Effector memory CD4-positive, alpha-beta T cell (primary cell): Measurements from ENCODE around the gene MARCHF9.
"Not testable (repeated sequence)": the region's sequence is repeated elsewhere in the genome, so short reads cannot be mapped to it uniquely, and the experiment has no call there.

Source experiments
- DNase-seq, 3 donors: peaks; one replicate each; pipeline ENCODE4 v3.0.0-alpha.2; 2020
- H3K27ac ChIP-seq: 2 replicates; pipeline ENCODE4 v1.7.0; 2013; ENCODE audit warnings: mild to moderate bottlenecking, low read length, moderate library complexity; ENCODE audit not compliant: insufficient read depth, poor library complexity, severe bottlenecking
- H3K27me3 ChIP-seq: replicated peaks from 2 replicates; pipeline ENCODE4 v1.7.0; 2013; ENCODE audit warnings: mild to moderate bottlenecking, low read length; ENCODE audit not compliant: insufficient read depth, control insufficient read depth, poor library complexity, severe bottlenecking
- H3K36me3 ChIP-seq: 2 replicates; pipeline ENCODE4 v1.7.0; 2013; ENCODE audit warnings: mild to moderate bottlenecking, low read length, moderate library complexity; ENCODE audit not compliant: control insufficient read depth, insufficient read depth
- H3K4me1 ChIP-seq: 2 replicates; pipeline ENCODE4 v1.7.0; 2013; ENCODE audit warnings: low read length, mild to moderate bottlenecking; ENCODE audit not compliant: control insufficient read depth, insufficient read depth, poor library complexity, severe bottlenecking
- H3K4me3 ChIP-seq: 2 replicates; pipeline ENCODE4 v1.7.0; 2013; ENCODE audit warnings: low read length, low read depth, mild to moderate bottlenecking; ENCODE audit not compliant: insufficient read depth, poor library complexity, severe bottlenecking
- H3K9me3 ChIP-seq: 2 replicates; pipeline ENCODE4 v1.7.0; 2013; ENCODE audit warnings: mild to moderate bottlenecking, low read length, moderate library complexity; ENCODE audit not compliant: control insufficient read depth

The MARCHF9 gene

DNA sequence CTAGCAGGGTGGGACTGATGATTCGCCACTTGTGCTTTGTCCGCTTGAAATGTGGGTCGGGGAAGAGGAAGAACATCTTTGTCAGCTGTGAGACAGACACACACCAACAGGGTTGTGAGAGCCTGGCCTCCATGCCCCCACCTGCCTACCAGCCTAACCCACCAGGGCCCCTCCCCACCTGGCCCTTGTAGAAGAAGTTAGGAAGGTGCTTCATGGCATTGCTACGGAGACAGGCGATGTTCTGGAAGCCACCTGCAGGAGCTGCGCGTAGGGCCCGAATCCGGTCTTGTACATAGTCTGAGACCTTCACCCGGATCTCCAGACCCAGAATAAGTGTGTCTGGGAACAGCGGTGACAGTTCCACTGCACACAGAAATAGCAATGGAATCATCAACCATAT lies 14.7 kb downstream of the MARCHF9 start:
- Histone ChIP-seq H3K36me3 (peaks cover 3% of the 10 kb centered on the region), H3K4me1 (peaks cover 27% of the 10 kb centered on the region)

DNA sequence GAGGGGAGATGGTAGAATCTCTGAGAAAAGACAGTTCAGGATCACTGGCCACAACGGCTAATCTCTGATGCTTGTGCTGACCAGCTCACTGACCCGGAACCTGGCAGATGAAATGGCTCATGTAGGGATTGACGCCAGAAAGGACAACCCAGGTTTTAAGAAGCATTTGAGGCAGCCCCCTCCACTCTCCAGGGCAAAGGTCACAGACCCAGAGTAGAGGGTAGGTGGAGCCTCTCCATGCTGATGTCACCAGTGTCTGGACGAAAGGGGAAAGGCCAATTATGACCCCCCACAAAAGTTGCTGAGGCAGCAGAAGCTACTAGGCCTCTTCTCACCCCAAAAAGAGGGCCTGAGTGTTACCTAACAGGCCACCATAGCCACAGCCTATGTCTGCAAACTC lies 15.8 kb downstream of the MARCHF9 start:
- Histone ChIP-seq H3K4me1 (peaks cover 16% of the 10 kb centered on the region), H3K4me3 (no peak overlapping the region), H3K27me3 (peaks cover 10% of the 10 kb centered on the region), H3K36me3 (peaks cover 3% of the 10 kb centered on the region), H3K9me3 (no peaks in the 10 kb centered on the region), H3K27ac (peak overlapping the region; percentile 76)
- no peak for DNase-seq

More for the DNA sequence above, 14.7 kb downstream of the MARCHF9 start:
- DNase-seq, result no peak
- Histone ChIP-seq H3K9me3 (no peaks in the 10 kb centered on the region), H3K27me3 (peaks cover 14% of the 10 kb centered on the region), H3K4me3 (no peak overlapping the region), H3K27ac (no peak overlapping the region)

DNA sequence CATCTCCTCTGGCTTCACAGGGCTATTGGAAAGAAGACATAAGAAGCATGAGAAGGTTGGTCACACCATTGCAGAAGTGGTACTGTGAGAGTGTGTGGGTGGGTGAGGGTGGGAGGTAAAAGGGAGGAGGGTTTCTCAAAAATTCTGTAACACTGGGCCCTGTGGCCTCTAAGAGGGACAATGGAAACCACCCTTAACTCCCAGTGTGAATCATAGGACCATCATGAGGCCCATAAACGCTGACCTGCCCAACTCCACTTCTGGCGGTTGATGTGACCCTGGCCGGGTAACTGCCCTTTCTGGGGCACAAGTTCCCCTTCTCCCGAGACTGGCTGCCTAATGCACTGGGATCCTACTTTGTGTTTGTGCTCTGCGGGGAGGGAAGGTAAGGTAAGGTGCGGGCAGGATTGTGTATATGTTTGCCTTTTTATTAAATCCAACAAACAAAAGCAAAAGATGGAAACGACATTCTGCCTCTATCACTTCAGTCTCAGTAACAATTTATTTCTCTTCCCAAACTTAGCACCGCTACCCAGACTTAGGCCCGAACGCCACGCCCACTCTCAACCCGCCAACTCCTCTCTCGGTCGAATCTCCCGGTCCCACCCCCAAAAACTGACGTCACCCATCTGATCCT lies 16.5 kb downstream of the MARCHF9 start:
- DNase-seq, result peak; percentile 66 to 78 (median 74)
- peaks cover 6% of the 10 kb centered on the region for H3K27me3 ChIP-seq
- no peaks in the 10 kb centered on the region for H3K9me3 ChIP-seq
- peaks cover 10% of the 10 kb centered on the region for H3K4me1 ChIP-seq
- H3K4me3 ChIP-seq, result peak overlapping the region; percentile 75
- peak overlapping the region; percentile 76 for H3K27ac ChIP-seq
- H3K36me3 ChIP-seq, result peaks cover 3% of the 10 kb centered on the region

DNA sequence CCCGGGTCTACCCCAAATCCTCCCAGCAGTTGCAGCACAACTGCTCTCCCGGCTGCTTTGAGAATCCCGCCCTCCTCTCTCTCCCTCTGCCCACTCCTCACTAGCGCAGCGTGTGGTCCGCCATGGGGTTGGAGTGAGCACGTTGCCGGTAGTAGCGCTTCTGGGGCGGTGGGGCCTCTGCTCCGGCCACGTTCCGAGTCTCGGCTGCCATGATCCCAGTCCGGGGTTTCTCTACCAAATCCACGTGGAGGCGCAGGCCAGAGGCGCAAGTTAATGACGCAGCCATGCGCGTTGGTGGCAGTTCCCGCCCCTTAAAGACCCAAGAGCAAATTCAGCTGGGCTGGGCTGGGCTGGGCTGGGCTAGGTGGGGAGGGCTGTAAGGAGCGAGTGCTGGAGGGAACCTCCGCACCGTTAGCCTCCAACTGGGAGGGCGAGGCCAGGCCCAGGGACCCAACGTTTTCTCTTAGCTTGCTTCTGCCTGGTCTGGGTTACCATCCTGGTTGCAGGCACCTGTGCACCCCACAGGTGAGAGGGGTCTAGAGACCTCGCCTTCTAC lies 17.0 kb downstream of the MARCHF9 start, which contains the start of gene METTL1:
Gene METTL1, minus strand, starts transcription at position 233 of the 556 bp plus-strand sequence. Its CDS starts 22 bp downstream, at position 211.
- Histone ChIP-seq H3K27me3 (peaks cover 1% of the 10 kb centered on the region), H3K9me3 (no peaks in the 10 kb centered on the region), H3K4me1 (peaks cover 4% of the 10 kb centered on the region), H3K36me3 (peaks cover 3% of the 10 kb centered on the region), H3K4me3 (peak within 1 kb of the TSS; percentile 75), H3K27ac (peak within 1 kb of the TSS; percentile 76)
- peak; percentile 76 to 88 (median 86) for DNase-seq

DNA sequence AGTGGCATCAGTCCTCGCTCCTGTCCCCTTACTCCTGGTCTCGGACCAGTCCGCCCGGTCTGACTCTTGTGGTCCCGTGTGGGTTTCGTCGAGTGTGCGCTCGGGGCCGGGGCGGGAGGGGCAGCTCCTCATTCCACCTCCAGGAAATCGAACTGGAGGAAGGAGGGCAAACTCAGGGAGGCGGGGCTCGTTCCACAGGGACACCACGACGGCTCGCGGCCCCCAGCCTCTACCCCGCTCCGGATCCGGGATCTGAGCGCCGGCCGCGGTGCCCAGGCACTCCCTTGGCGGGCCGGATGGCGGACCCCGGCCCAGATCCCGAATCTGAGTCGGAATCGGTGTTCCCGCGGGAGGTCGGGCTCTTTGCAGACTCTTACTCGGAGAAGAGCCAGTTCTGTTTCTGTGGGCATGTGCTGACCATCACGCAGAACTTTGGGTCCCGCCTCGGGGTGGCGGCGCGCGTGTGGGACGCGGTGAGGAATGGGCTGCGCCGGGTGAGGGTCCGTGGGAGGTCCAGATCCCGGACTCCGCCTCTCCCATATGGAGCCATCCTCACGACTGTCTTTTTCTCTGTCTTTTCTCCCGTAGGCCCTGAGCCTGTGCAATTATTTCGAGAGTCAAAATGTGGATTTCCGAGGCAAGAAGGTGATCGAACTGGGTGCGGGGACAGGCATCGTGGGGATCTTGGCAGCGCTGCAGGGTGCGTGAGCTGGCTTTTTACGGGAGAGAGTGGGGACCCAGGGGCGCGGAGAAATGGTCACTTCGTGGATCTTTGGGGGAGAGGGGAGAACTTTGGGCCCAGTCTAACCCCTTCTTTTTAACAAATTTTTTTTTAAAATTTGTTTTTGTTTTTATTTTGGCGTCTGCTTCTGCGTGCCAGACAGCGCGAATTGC lies 17.8 kb downstream of the MARCHF9 start, which contains the start of gene EEF1AKMT3:
Gene EEF1AKMT3, plus strand, starts transcription at position 186 of the 894 bp plus-strand sequence. Its CDS starts 111 bp downstream, at position 297.
- peaks cover 3% of the 10 kb centered on the region for H3K36me3 ChIP-seq
- H3K4me1 ChIP-seq, result peaks cover 2% of the 10 kb centered on the region
- no peak for DNase-seq
- peak within 1 kb of the TSS; percentile 75 for H3K4me3 ChIP-seq
- H3K27ac ChIP-seq, result peak within 1 kb of the TSS; percentile 76
- H3K9me3 ChIP-seq, result no peaks in the 10 kb centered on the region
- no peaks in the 10 kb centered on the region for H3K27me3 ChIP-seq

DNA sequence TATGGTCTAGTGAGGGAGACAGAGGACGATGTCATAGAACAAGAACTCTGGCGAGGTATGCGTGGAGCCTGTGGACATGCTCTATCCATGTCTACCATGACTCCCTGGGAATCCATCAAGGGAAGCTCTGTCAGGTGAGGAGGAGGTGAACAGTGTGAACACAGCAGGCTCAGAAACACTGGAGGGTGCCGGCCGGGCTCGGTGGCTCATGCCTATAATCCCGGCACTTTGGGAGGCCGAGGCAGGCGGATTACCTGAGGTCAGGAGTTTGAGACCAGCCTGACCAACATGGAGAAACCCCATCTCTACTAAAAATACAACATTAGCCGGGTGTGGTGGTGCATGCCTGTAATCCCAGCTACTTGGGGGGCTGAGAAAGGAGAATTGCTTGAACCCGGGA lies 19.7 kb downstream of the MARCHF9 start:
- not testable (repeated sequence) for H3K4me1 ChIP-seq, H3K36me3 ChIP-seq, H3K9me3 ChIP-seq, H3K27me3 ChIP-seq, H3K4me3 ChIP-seq, H3K27ac ChIP-seq, DNase-seq

DNA sequence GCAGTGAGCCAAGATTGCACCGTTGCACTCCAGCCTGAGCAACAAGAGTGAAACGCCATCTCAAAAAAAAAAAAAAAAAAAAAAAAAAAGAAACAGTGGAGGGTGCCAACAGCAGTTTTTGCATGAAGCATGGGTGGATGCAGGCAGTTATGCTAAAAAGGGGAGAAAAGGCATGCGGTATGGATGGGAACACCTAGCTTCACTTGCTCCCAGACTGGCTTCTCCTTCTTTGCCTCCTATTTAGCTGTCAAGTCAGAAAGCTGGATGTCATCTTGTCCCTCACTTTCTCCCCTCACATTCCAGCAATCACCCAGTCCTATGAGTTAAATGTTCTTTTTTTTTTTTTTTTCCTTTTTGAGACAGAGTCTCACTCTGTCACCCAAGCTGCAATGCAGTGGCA lies 20.1 kb downstream of the MARCHF9 start:
- H3K27ac ChIP-seq, result no peak overlapping the region
- DNase-seq, result no peak
- no peaks in the 10 kb centered on the region for H3K27me3 ChIP-seq
- no peak overlapping the region for H3K4me3 ChIP-seq
- H3K9me3 ChIP-seq, result no peaks in the 10 kb centered on the region
- peaks cover 7% of the 10 kb centered on the region for H3K4me1 ChIP-seq
- no peaks in the 10 kb centered on the region for H3K36me3 ChIP-seq

DNA sequence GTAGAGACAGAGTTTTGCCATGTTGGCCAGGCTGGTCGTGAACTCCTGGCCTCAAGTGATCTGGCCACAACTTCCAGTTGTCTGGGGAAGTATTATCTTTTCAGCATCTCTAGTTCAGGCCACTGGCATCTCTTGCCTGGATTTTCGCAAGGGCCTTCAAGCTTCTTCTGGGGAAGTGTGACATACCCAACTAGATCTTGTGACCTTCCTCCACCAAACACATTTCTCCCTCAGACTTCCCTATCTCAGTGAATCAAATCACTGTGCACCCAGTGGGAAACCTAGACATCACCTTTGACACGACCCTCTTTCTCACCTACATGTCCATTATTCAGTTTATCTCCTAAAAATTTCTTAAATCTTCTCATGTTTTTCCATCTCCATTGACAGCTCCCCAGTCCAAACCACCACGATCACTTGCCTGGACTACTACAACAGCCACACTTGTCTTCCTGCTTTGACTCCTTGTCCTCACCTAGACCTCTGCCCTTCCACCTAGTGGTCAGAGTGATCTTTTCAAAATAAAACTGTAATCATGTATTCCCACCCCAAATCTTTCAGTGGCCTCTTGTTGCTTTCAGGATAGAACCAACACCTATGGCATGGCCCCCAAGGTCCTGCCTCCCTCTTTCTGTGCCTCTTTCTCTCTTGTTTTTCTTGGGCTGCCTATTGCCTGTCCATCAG lies 20.8 kb downstream of the MARCHF9 start:
- H3K9me3 ChIP-seq, result no peaks in the 10 kb centered on the region
- no peak overlapping the region for H3K27ac ChIP-seq
- peaks cover 13% of the 10 kb centered on the region for H3K4me1 ChIP-seq
- DNase-seq, result no peak
- H3K4me3 ChIP-seq, result no peak overlapping the region
- no peaks in the 10 kb centered on the region for H3K36me3 ChIP-seq
- no peaks in the 10 kb centered on the region for H3K27me3 ChIP-seq

DNA sequence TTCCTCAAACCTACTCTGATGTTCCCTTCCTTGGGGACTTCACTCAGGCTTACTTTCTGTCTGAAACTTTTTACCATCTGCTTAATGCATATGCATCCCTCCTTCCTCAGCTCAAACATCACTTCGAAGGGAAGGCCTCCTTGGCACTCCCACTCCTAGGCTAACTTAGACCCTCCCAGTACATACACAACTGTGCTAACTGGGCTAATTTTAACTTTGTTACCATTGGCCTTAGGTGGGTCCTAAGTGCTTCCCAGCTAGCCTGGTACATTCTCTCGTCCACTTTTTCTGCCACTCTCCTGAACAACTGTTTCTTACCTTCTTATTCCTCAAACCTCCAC lies 21.3 kb downstream of the MARCHF9 start:
- Histone ChIP-seq H3K27ac (no peak overlapping the region), H3K4me1 (peaks cover 19% of the 10 kb centered on the region), H3K36me3 (no peaks in the 10 kb centered on the region), H3K9me3 (no peaks in the 10 kb centered on the region), H3K27me3 (no peaks in the 10 kb centered on the region), H3K4me3 (no peak overlapping the region)
- DNase-seq, result no peak
